Measurements from ENCODE around the gene PARVG. TPM values are rescaled to one million over a fixed set of nuclear protein-coding genes. Genes with fewer than 3 reads are reported as not detected.

Gene PARVG
- total and polyA plus RNA-seq, 2 of the 13 experiments (the other 11 are each of a cell fraction or from before 2014, with no cell fraction given): not detected

GRCh38 chr22:44244265-44244822, 63.6 kb downstream of the PARVG start (continued):
- no peak for TF ChIP-seq ZNF407 (CRISPR knock-in tag; IDR thresholded peaks at IDR 0.05; ENCODE audit: not compliant biosample characterization)

GRCh38 chr22:44245438-44245837, 64.7 kb downstream of the PARVG start:
- 22% methylated on average over 3 of the region's 7 CpGs for WGBS (ENCODE audit: low lambda C conversion rate)
- Histone ChIP-seq H4K20me1 (ENCODE audit: insufficient read depth, low read length) (no peaks in the 10 kb centered on the region), H3K36me3 (replicated peaks in 1 of 2; ENCODE audit: control insufficient read depth in 1 of 2, insufficient read depth in 2 of 2, low read length in 2 of 2) (no peaks in the 10 kb centered on the region), H2AFZ (ENCODE audit: low read length) (no peak overlapping the region), H3K79me2 (ENCODE audit: insufficient read depth, low read length) (no peaks in the 10 kb centered on the region), H3K27ac (ENCODE audit: extremely low read length, insufficient read depth, low read length) (no peak overlapping the region), H3K27me3 (ENCODE audit: control insufficient read depth in 1 of 2, insufficient read depth in 2 of 2, low read length in 2 of 2) (no peaks in the 10 kb centered on the region; a peak in 2 of 5 replicates), H3K4me1 (ENCODE audit: insufficient read depth, low read length) (no peaks in the 10 kb centered on the region), H3K4me3 (replicated peaks in 1 of 3; ENCODE audit: insufficient read depth in 1 of 3, low read depth in 2 of 3, low read length in 3 of 3) (no peak overlapping the region), H3K9ac (ENCODE audit: insufficient read depth, low read depth, low read length) (no peak overlapping the region), H3K4me2 (ENCODE audit: low read depth, low read length) (no peak overlapping the region), H3K9me3 (ENCODE audit: low read length) (peaks cover 17% of the 10 kb centered on the region)
- in situ Hi-C loops (cut with HindIII; ENCODE audit: extremely low pct_ligation_motif_present, low pct_unique_long_range_greater_than_20kb) (no loop called here), intact Hi-C loops (cut with micrococcal nuclease; ENCODE audit: unreplicated experiment) (no loop called here)
- no TSS peak for BruUV-seq (replicated peaks)
- DNase-seq (ENCODE audit: low spot score) (no peak), ATAC-seq (no peak), FAIRE-seq (no peak)
- CTCF ChIA-PET (ENCODE audit: low intra/inter-chr PET ratio, low total read pairs): no interaction called here
- POLR2A ChIA-PET: no interaction called here
- TF ChIP-seq THAP7 (CRISPR knock-in tag; IDR thresholded peaks at IDR 0.05) (no peak), ZNF816 (CRISPR knock-in tag; IDR thresholded peaks at IDR 0.05; ENCODE audit: borderline replicate concordance) (no peak), KLF6 (CRISPR knock-in tag; IDR thresholded peaks at IDR 0.05) (no peak), ZFP36L1 (CRISPR knock-in tag; IDR thresholded peaks at IDR 0.05) (no peak), CREM (IDR thresholded peaks at IDR 0.05) (no peak), CREM (CRISPR knock-in tag; IDR thresholded peaks at IDR 0.05) (no peak), ZMAT5 (CRISPR knock-in tag; IDR thresholded peaks at IDR 0.05; ENCODE audit: borderline replicate concordance, low read depth) (no peak), ZSCAN22 (CRISPR knock-in tag; IDR thresholded peaks at IDR 0.05) (no peak), CREBL2 (CRISPR knock-in tag; IDR thresholded peaks at IDR 0.05; ENCODE audit: borderline replicate concordance) (no peak), PHB2 (IDR thresholded peaks at IDR 0.05; ENCODE audit: partially characterized antibody) (no peak), ZBTB14 (CRISPR knock-in tag; IDR thresholded peaks at IDR 0.05) (no peak), STAT5B (CRISPR knock-in tag; IDR thresholded peaks at IDR 0.05) (no peak)
